ENCODE measurements around the gene ELF3.
"Not testable (repeated sequence)": the region's sequence is repeated elsewhere in the genome, so short reads cannot be mapped to it uniquely, and the experiment has no call there.

The ELF3 gene

DNA sequence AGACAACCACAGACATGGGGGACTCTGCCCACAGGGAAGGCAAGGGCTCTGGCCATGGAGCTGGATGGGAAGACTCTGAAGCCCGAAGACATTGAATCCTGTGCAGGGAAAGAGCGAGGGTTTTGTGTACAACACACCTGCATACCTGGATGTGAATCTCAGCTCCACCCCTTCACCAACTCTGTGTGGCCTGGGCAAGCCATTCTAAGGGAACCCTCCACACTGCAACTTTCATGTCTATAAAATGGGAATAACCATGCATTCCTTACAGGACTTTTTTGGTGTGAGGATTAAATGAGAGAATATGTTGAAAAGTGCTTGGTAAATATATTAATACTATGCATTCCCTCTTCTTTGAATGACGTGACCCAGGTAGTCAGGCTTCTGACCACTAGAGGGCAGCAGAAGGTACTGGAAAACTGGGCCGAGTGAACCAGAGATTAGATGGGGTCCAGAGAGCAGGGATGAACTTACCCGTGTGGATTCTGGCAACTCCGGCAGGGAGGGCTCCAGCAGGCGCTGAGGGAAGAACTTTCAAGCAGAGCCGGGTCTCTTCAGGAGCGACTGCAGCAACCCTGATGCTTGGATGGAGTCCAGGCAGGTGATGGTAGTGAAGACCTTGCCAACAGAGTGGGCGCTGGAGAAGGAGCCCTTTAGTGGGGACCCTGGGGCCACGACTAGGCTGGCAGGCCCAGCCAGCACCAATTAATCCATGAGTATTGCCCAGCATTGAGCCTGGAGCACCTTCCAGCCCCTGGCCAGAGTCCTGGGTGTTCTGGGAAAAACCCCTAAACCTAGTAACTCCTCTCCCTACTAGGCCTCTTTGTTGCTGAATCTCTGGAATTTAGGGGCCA is 834 bp upstream of the ELF3 start:
- DNase-seq, result peak; percentile 65

DNA sequence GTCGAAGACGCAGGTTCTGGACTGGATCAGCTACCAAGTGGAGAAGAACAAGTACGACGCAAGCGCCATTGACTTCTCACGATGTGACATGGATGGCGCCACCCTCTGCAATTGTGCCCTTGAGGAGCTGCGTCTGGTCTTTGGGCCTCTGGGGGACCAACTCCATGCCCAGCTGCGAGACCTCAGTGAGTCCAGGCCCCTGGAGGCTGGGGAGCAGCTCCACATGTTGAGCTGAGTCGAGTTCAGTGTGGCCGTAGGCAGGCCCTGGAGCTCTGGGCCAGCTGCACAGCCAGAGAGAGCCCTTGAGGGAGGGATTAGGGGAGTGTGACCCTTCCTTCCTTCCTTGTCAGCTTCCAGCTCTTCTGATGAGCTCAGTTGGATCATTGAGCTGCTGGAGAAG is 1.6 kb downstream of the ELF3 start:
- no peak for DNase-seq

DNA sequence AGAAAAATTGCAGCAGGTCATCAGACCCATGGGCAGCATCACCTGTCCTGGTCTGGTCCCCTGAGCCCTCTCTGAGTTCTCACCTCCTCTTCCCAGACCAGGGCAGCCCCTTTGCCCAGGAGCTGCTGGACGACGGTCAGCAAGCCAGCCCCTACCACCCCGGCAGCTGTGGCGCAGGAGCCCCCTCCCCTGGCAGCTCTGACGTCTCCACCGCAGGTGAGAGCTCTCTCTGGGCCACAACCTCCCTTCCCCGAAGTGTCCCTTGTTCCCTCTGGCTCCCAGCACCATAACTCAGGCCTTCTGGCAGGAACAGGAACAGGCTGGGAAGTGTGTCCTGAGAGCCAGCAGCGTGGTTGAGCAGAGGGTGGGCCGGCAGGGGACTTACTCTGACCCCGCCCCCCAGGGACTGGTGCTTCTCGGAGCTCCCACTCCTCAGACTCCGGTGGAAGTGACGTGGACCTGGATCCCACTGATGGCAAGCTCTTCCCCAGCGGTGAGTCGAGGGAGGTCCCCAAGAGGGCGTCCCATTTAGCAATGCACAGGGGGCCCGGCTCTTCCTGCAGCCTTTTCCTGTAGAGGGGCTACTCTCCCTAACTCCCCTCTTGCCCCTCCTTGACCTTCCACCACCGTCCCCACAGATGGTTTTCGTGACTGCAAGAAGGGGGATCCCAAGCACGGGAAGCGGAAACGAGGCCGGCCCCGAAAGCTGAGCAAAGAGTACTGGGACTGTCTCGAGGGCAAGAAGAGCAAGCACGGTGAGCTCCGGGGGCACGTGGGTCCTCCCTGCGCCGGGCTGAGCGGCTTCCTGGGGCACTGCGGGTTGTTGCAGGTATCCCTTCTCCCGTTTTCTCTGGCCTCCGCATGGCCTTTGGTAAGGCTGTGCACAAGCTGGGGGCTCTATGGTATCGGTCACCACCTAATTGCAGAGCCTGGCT is 2.4 kb downstream of the ELF3 start:
- no peak for DNase-seq

GRCh38 chr1:202013603-202014002 is 3.2 kb downstream of the ELF3 start:
- no peak for DNase-seq

- DNase-seq, result no peak
Measured at GRCh38 chr1:202014060-202014459, 3.7 kb downstream of the ELF3 start.

DNA sequence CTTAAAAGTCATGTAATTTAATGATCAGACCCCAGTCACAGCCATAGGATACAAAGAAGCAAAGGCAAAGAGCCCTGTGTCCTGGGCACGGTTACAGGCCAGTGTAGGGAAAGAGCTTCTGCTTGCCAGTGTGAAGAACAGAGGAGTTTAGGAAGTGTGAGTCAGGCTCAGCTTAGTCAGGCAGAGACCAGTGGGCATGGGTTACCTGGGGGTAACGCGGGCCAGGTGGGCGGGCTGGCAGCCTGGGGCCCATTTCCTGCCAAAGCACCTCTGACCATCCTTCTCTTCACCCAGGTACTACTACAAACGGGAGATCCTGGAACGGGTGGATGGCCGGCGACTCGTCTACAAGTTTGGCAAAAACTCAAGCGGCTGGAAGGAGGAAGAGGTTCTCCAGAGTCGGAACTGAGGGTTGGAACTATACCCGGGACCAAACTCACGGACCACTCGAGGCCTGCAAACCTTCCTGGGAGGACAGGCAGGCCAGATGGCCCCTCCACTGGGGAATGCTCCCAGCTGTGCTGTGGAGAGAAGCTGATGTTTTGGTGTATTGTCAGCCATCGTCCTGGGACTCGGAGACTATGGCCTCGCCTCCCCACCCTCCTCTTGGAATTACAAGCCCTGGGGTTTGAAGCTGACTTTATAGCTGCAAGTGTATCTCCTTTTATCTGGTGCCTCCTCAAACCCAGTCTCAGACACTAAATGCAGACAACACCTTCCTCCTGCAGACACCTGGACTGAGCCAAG is 4.7 kb downstream of the ELF3 start:
- DNase-seq, result no peak

DNA sequence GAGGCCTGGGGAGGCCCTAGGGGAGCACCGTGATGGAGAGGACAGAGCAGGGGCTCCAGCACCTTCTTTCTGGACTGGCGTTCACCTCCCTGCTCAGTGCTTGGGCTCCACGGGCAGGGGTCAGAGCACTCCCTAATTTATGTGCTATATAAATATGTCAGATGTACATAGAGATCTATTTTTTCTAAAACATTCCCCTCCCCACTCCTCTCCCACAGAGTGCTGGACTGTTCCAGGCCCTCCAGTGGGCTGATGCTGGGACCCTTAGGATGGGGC is 5.2 kb downstream of the ELF3 start:
- no peak for DNase-seq

DNA sequence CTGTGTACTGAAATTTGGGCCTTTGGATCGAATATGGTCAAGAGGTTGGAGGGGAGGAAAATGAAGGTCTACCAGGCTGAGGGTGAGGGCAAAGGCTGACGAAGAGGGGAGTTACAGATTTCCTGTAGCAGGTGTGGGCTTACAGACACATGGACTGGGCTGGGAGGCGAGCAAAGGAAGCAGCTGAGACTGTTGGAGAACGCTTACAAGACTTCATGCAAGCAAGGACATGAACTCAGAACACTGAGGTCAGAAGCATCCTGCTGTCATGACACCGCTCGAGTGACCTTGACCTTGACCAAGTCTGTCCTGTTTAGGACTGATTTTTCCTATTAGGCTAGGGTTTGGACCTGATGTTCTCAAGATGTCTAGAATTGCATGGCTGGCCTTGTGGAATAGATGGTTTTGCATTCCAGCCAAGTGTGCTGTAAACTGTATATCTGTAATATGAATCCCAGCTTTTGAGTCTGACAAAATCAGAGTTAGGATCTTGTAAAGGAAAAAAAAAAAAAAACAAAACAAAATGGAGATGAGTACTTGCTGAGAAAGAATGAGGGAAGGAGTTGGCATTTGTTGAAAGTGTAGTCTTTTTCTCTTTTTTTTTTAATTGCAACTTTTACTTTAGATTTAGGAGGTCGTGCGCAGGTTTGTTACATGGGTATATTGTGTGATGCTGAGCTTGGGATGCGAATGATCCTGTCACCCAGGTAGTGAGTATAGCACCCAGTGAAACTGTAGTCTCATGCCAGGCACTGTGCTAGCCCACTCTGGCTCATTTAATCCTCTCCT is 5.8 kb downstream of the ELF3 start:
- no peak for DNase-seq

DNA sequence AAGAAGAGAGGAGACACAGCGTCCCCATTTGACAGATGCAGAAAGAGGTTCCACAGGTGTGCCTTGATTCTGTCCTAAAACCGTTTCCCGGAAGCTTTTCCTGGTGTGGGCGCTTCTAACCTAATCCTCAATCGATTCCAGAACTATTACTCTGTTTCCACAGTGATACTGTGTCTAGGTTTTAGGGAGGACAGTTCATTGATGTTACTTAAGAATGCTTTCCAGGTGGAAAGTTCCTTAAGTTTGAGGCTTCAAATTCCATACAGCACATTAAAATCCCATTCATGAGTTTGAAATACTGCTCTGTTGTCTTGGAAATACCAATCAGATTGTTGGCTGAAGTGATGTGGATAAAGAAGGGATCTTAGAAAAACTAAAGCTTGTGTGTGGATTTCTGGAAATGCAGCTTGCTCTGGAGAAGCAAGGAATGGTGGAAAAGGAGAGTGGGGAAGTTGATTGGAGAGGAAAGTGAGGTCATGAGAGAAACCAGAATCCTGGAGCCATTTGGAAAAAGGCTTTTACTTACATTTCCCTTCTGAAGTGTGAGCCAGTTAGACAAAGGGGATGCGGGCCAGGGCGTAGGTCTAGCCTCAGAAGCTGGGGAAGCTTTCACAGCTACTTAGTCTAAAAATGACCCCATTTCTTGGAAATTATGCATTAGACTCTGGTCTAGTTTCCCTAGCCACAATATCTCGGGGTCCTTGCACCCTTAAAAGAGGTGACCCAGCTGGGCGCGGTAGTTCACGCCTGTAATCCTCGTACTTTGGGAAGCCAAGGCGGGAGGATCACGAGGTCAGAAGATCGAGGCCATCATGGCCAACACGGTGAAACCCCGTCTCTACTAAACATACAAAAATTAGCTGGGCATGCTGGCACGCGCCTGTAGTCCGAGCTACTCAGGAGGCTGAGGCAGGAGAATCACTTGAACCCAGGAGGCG is 6.7 kb downstream of the ELF3 start:
- no peak for DNase-seq

- DNase-seq, result no peak
Measured at GRCh38 chr1:202017749-202018467, 7.5 kb downstream of the ELF3 start.

DNA sequence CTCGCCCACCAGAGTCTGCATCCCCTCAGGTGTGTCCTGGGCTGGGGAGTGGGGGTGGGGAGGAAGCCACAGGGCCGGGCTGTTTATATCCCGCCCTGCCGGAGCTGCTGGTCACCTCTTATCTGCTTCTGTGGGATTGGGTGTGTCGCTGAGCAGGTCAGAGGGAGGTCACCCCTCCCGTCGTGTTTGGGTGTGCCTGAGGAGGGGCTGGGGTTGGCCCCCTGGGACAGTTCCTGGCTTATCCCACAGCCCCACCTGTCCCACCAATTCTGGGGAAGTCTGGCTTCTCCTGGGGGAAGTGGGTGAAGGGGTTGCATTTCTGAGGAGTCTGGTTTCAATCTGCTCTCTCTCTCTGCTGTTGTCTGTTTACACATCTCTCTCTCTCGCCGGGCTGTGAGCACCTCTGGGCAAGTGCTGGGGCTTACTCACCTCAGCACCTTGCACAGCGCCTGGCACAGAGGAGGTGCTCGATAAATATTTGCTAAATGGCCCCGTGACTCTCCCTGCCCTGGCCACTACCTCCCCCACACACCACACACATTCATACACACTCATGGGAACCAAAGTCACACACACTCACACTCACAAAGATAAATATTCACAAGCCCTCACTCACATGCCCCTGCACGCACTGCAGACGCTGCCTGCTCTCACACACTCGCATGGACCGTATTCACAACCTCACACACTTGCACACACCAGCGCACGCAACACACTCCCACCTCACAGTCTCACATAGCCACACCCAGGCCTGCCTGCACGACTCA is 8.3 kb downstream of the ELF3 start:
- no peak for DNase-seq

DNA sequence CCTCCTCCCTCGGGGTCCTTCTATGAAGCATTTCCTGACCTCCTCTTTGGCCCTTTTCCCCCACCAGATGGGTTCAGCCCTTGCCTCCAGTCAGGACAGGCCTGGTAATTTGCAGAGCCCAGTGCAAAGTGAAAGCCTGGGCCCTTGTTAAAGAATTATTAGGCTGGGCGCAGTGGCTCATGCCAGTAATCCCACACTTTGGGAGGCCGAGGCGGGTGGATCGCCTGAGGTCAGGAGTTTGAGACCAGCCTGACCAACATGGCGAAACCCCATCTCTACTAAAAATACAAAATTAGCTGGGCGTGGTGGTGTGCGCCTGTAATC is 8.8 kb downstream of the ELF3 start:
- DNase-seq, result not testable (repeated sequence)

- DNase-seq, result no peak
Measured at GRCh38 chr1:202023001-202023433, 12.6 kb downstream of the ELF3 start.

GRCh38 chr1:202029171-202029665 is 18.8 kb downstream of the ELF3 start:
- no peak for DNase-seq

DNA sequence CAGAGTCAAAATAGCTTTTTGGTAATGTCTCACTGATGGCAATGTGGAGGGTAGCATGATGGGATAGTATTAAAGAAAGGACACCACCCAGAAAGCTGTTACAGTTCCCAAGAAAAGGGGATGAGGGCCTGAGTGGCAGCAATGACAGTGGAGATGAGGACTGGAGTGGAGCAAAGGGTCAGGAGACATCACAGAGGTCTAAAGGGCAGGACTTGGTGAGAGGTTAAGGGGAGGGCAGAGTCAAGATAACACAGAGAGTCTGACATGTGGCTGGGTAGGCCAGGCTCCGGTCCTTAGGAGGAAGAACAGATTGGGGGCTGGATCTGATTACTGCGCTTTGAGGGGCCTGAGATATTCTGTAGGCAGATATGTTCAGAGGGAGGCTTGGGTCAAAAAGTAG is 19.3 kb downstream of the ELF3 start:
- DNase-seq, result no peak

- DNase-seq, result no peak
Measured at GRCh38 chr1:202031796-202032195, 21.4 kb downstream of the ELF3 start.

DNA sequence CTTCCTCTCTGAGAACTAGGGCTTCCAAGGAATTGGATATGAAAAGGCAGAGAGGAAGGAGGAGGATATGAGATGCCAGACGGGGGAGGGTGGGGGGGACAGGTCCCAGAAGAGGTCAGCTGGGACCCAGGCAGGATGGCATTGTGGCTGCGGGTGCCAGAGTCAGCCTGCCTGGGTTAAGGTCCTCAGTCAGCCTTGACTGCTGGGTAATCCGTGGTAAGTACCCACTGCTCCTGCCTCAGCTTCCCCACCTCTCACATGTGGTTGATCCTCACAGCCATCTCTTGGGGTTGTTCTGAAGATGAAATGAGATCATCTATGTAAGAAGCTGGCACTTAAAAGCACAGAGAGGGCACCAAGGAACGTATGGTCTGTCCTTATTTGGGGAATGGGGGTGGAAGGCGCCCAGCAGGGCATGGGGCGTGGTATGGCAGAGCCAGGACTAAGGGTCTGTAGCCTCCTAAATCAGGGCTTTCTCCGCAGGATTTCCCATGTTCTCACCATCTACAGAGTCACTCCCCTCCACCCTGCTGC is 23.8 kb downstream of the ELF3 start:
- DNase-seq, result no peak

DNA sequence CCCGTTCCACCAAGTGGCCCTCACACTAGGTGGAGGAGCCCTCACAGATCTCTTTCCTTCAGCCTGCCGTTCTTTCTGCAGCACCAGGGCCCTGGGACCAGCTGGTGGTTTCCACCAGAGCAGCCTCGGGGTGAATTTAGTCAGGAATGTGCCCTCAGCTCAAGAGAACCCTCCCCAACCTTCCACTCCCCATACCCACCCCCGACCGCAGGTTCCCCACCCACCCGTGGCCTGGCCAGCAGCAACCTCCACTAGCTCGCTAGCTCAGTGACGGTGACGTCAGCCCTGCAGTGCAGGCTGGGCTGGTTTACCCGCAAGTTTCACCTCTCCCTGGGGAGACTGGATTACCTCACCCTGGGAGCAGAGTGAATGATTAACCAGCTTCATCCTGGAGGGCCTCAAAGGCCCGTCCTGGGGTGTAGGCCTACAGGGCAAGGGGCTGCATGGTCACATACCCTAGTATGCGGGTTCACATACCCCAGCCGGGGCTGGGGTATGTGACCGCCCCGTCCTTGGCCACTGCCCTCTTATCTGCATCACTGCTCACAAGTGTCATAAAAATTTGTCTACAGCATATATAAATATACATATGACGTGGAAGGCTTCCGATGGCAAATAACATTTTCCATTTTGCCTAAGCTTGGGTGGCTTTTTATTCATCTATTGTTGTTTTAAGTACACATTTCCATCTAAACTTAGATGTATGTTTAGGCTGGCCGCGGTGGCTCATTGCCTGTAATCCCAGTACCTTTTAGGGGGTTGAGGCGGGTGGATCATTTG is 24.5 kb downstream of the ELF3 start:
- no peak for DNase-seq

Measured in activated CD4-positive, alpha-beta T cell treated with anti-CD3 and anti-CD28 coated beads, Interleukin-2, amount 50 U/mL, for 16 hours (primary cell).